ENCODE results near the gene PDE2A.

DNA sequence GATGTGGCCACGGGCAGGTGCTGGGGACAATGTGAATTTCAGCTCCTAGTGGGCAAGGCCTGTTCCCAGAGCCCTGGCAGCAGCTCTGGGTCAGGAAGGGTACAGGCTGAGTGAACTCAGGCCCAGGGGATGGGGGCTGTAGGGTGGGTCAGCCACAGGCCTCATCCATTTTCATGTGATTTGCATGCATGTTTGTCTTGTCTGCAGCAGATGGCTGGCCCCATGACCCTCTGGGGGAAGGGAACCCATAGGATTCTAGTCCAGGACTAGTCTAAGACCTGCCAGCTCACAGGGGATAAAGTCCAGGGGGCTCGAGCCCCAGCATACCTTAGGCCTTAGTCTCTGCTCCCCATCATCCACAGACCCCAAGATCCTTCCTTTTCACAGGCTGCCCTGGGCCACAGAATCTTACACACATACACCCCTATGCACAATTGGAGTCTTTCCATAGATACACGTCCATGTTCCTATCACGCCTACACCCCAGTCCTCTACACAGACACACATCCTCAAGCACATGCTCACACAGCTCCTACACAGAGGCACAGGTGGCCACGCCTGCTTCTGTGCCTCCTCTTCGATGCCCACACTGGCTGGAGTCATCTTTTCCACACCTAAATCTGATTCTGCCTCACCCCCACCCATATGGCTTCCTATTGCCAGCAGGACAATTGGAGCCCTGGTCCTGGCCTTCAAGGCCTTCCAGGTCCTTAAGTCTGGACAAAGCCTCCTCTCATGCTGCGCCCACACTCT is 25.7 kb downstream of the PDE2A start:
- TF ChIP-seq GATA3 (IDR thresholded peaks at IDR 0.05; ENCODE audit: low read depth, low read length) (no peak), GATA2 (IDR thresholded peaks at IDR 0.05; ENCODE audit: low read depth, low read length) (no peak)
